Measurements from ENCODE around the gene KAT6B. TPM values are rescaled to one million over a fixed set of nuclear protein-coding genes. Genes with fewer than 3 reads are reported as not detected.
A peak's percentile ranks its signal among the peaks of the same experiment; 100 is the strongest.

The KAT6B gene
- total RNA-seq, 2 experiments from 2014 or later, result 70.3 to 74.2 TPM

GRCh38 chr10:74824900-74825370 is 1.5 kb upstream of the KAT6B start:
- peaks cover 40% of the 10 kb centered on the region for H3K4me1 ChIP-seq (ENCODE audit: insufficient read depth, low read length)
- CTCF ChIA-PET, result no interaction called here
- Mint-ChIP-seq H3K4me1 (ENCODE audit: low read depth) (peaks cover 55% of the 10 kb centered on the region), H3K27ac (peak overlapping the region; percentile 69), H3K9me3 (no peaks in the 10 kb centered on the region), H3K4me3 (peak overlapping the region; percentile 78), H3K27me3 (no peaks in the 10 kb centered on the region), H3K36me3 (ENCODE audit: low read depth) (peaks cover 9% of the 10 kb centered on the region)
- no peak for TF ChIP-seq CTCF (IDR thresholded peaks at IDR 0.05)
- H3K27ac ChIP-seq (ENCODE audit: low read depth in 1 of 2, low read length in 2 of 2), result peak overlapping the region; percentile 70 to 79
- intact Hi-C loops (cut with DNase I, micrococcal nuclease), result loop anchor here (2.0 to 10.0 kb wide), 13 partner anchors 88 to 1013 kb away; partner anchors contain the start of genes CAMK2G (in 2 of the 2), ADK (in 1 of the 2), AP3M1 (in 1 of the 2) and NDST2 (in 1 of the 2)
- H3K36me3 ChIP-seq (ENCODE audit: insufficient read depth, low read length), result no peaks in the 10 kb centered on the region
- peak overlapping the region; percentile 85 for H3K4me3 ChIP-seq (ENCODE audit: low read length)
- H3K27me3 ChIP-seq (ENCODE audit: control insufficient read depth in 1 of 2, insufficient read depth in 2 of 2, low read length in 2 of 2), result no peaks in the 10 kb centered on the region
- DNase-seq, result peak in 11 of 14 experiments; percentile 16 to 68 (median 38)
- ATAC-seq (ENCODE audit: poor library complexity), result no peak
- POLR2A ChIA-PET, result interaction anchor here (0.6 to 3.5 kb wide), 10 partner anchors 12 to 648 kb away, joined by 3 to 28 read pairs (median 4); partner anchors contain the start of gene SAMD8
- H3K9me3 ChIP-seq (ENCODE audit: control insufficient read depth in 1 of 2, insufficient read depth in 1 of 2, low read length in 2 of 2), result no peaks in the 10 kb centered on the region

- no peaks in the 10 kb centered on the region for H3K27me3 Mint-ChIP-seq
- no peak for TF ChIP-seq CTCF (IDR thresholded peaks at IDR 0.05)
- H3K4me1 ChIP-seq (ENCODE audit: insufficient read depth, low read length), result peaks cover 40% of the 10 kb centered on the region
- POLR2A ChIA-PET, result interaction anchor here (0.5 to 3.5 kb wide), 18 partner anchors 9 to 649 kb away, joined by 3 to 28 read pairs (median 5); partner anchors contain the start of genes SAMD8 and VDAC2
- H3K27ac Mint-ChIP-seq, result peak overlapping the region; percentile 90
- peak overlapping the region; percentile 94 for H3K4me3 Mint-ChIP-seq
- H3K27me3 ChIP-seq (ENCODE audit: control insufficient read depth in 1 of 2, insufficient read depth in 2 of 2, low read length in 2 of 2), result no peaks in the 10 kb centered on the region
- H3K36me3 Mint-ChIP-seq (ENCODE audit: low read depth), result peaks cover 9% of the 10 kb centered on the region
- ATAC-seq (ENCODE audit: poor library complexity) (no peak), DNase-seq (peak; percentile 37 to 79 (median 52))
- CTCF ChIA-PET, result interaction anchor here (1.3 kb wide), 1 partner anchor 236 kb away, joined by 5 read pairs; no protein-coding TSS in a partner anchor
- no peaks in the 10 kb centered on the region for H3K36me3 ChIP-seq (ENCODE audit: insufficient read depth, low read length)
- no peaks in the 10 kb centered on the region for H3K9me3 Mint-ChIP-seq
- H3K27ac ChIP-seq (ENCODE audit: low read depth in 1 of 2, low read length in 2 of 2), result peak overlapping the region in 1 of 2 donors; percentile 79
- peaks cover 62% of the 10 kb centered on the region for H3K4me1 Mint-ChIP-seq (ENCODE audit: low read depth)
- intact Hi-C loops (cut with DNase I, micrococcal nuclease), result loop anchor here (1.0 to 10.0 kb wide), 15 partner anchors 88 to 1013 kb away; partner anchors contain the start of genes AP3M1 (in 2 of the 2), CAMK2G (in 2 of the 2), ADK (in 1 of the 2) and NDST2 (in 1 of the 2)
- no peaks in the 10 kb centered on the region for H3K9me3 ChIP-seq (ENCODE audit: control insufficient read depth in 1 of 2, insufficient read depth in 1 of 2, low read length in 2 of 2)
- H3K4me3 ChIP-seq (ENCODE audit: low read length), result peak overlapping the region; percentile 85
Measured at GRCh38 chr10:74825371-74826141, 844 bp upstream of the KAT6B start.

GRCh38 chr10:74827045-74827441 is 643 bp downstream of the KAT6B start:
- intact Hi-C loops (cut with DNase I, micrococcal nuclease), result loop anchor here (2.0 to 10.0 kb wide), 12 partner anchors 90 to 1015 kb away; partner anchors contain the start of genes CAMK2G (in 2 of the 2), ADK (in 1 of the 2), AP3M1 (in 1 of the 2) and NDST2 (in 1 of the 2)
- TF ChIP-seq CTCF (IDR thresholded peaks at IDR 0.05), result no peak
- H3K27me3 ChIP-seq (ENCODE audit: control insufficient read depth in 1 of 2, insufficient read depth in 2 of 2, low read length in 2 of 2), result no peaks in the 10 kb centered on the region
- ChIA-PET POLR2A (interaction anchor here (1.1 to 3.5 kb wide), 10 partner anchors 8 to 651 kb away, joined by 3 to 28 read pairs (median 6); partner anchors contain the start of gene VDAC2), CTCF (no interaction called here)
- Mint-ChIP-seq H3K4me3 (peak overlapping the region; percentile 90), H3K36me3 (ENCODE audit: low read depth) (peaks cover 17% of the 10 kb centered on the region), H3K4me1 (ENCODE audit: low read depth) (peaks cover 68% of the 10 kb centered on the region), H3K9me3 (no peaks in the 10 kb centered on the region), H3K27ac (peak overlapping the region; percentile 90), H3K27me3 (no peaks in the 10 kb centered on the region)
- peak overlapping the region; percentile 69 for H3K4me3 ChIP-seq (ENCODE audit: low read length)
- peak overlapping the region; percentile 32 to 74 for H3K27ac ChIP-seq (ENCODE audit: low read depth in 1 of 2, low read length in 2 of 2)
- no peaks in the 10 kb centered on the region for H3K36me3 ChIP-seq (ENCODE audit: insufficient read depth, low read length)
- DNase-seq (no peak), ATAC-seq (ENCODE audit: poor library complexity) (no peak)
- no peaks in the 10 kb centered on the region for H3K9me3 ChIP-seq (ENCODE audit: control insufficient read depth in 1 of 2, insufficient read depth in 1 of 2, low read length in 2 of 2)
- H3K4me1 ChIP-seq (ENCODE audit: insufficient read depth, low read length), result peaks cover 34% of the 10 kb centered on the region

Data from CD4-positive, alpha-beta T cell (primary cell).